BJ (cell line): ENCODE data around the gene FAIM2. TPM values are rescaled to one million over a fixed set of nuclear protein-coding genes. Genes with fewer than 3 reads are reported as not detected.

ENCODE experiments used
- CTCF ChIA-PET: fragments of 350-600 bp; formaldehyde crosslinking; extraction: SDS; loops from one replicate; lab custom pipeline; 2021; ENCODE audit warnings: antibody characterized with exemption, inconsistent platforms; lab: Yijun Ruan, JAX
- POLR2A ChIA-PET: fragments of 300-600 bp; sonication (Branson Sonifier 250); formaldehyde crosslinking; extraction: SDS; loops from one replicate; lab custom pipeline; 2021; ENCODE audit warnings: antibody characterized with exemption; lab: Charles Lee
- DNase-seq: peaks from one replicate; pipeline ENCODE4 v3.0.0-alpha.2; 2011; ENCODE audit warnings: low read depth
- H3K27me3 ChIP-seq: 2 replicates; pipeline ENCODE4 v1.6.0; 2011; ENCODE audit warnings: low read length; ENCODE audit not compliant: control insufficient read depth, insufficient read depth
- H3K36me3 ChIP-seq: 2 replicates; pipeline ENCODE4 v1.5.1; 2011; ENCODE audit warnings: low read length; ENCODE audit not compliant: control insufficient read depth, insufficient read depth
- H3K4me3 ChIP-seq: 2 replicates; pipeline ENCODE4 v1.5.1; 2011; ENCODE audit warnings: low read depth, mild to moderate bottlenecking, control low read depth, low read length
- polyA plus RNA-seq: library from polyadenylated mRNA; depleted of rRNA; stranded (reverse); fragments of >200 nt; gene quantifications from 2 replicates; pipeline ENCODE4 v1.2.3, GENCODE V29; 2011
- TF ChIP-seq, protein P1 (sequence below): IDR thresholded peaks from 2 replicates; pipeline ENCODE4 v1.5.1; 2011; ENCODE audit warnings: low read depth, mild to moderate bottlenecking, control low read depth, inconsistent platforms, low read length, moderate library complexity; ENCODE audit not compliant: insufficient read depth

FAIM2 gene
- polyA plus RNA-seq, 1 experiment: 3.6 TPM

DNA sequence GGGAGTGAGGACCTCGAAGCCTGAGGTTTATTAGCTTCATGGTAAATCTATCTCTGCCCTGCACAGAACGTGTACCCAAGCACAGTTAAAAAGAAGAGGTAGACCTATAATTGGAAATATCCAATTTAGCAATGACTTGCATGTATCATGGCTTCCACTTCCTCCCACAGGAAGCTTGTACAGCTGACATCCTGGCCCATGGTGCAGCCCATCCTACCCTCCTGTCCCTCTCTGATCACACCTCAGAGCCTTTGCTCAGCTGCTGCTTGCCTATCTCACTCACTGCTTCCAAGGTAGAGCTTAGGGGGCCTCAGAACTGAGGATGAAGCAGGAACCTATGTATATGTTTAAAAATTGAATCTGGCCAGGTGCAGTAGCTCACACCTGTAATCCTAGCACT lies 56.5 kb downstream of the FAIM2 start:
- TF ChIP-seq, protein P1, sequence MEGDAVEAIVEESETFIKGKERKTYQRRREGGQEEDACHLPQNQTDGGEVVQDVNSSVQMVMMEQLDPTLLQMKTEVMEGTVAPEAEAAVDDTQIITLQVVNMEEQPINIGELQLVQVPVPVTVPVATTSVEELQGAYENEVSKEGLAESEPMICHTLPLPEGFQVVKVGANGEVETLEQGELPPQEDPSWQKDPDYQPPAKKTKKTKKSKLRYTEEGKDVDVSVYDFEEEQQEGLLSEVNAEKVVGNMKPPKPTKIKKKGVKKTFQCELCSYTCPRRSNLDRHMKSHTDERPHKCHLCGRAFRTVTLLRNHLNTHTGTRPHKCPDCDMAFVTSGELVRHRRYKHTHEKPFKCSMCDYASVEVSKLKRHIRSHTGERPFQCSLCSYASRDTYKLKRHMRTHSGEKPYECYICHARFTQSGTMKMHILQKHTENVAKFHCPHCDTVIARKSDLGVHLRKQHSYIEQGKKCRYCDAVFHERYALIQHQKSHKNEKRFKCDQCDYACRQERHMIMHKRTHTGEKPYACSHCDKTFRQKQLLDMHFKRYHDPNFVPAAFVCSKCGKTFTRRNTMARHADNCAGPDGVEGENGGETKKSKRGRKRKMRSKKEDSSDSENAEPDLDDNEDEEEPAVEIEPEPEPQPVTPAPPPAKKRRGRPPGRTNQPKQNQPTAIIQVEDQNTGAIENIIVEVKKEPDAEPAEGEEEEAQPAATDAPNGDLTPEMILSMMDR: no peak
- CTCF ChIA-PET: interaction anchor here (0.7 to 7.0 kb wide), 2 partner anchors 18 to 106 kb away, joined by 3 to 37 read pairs; partner anchors contain the start of gene TMBIM6
- no peak for DNase-seq

DNA sequence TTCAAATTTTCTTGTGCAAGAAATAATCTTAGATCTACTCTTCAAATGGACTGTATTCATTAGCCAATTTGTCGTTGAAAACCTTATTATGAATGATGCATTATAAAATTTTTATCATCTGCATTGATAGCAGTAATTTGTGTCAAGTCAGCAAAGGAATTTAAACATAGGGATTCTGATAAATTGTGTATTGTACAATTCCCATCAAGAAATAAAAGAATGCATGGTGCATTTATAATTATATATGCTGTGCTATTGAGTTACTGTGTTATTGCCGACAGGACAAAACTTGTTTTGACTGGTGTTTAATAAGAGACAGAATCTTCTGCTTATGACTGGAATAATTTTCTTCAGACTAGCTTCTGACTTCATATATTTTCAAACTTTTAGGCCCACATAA lies 57.7 kb downstream of the FAIM2 start:
- no peak overlapping the region for H3K4me3 ChIP-seq
- ChIA-PET POLR2A (no interaction called here), CTCF (interaction anchor here (7.0 kb wide), 1 partner anchor 19 kb away, joined by 37 read pairs; no protein-coding TSS in a partner anchor)
- TF ChIP-seq, protein P1: no peak
- H3K27me3 ChIP-seq: peaks cover 11% of the 10 kb centered on the region
- H3K36me3 ChIP-seq: no peaks in the 10 kb centered on the region
- no peak for DNase-seq

More for the DNA sequence above, 56.5 kb downstream of the FAIM2 start:
- POLR2A ChIA-PET: no interaction called here
- Histone ChIP-seq H3K27me3 (peaks cover 13% of the 10 kb centered on the region), H3K4me3 (no peak overlapping the region), H3K36me3 (no peaks in the 10 kb centered on the region)

DNA sequence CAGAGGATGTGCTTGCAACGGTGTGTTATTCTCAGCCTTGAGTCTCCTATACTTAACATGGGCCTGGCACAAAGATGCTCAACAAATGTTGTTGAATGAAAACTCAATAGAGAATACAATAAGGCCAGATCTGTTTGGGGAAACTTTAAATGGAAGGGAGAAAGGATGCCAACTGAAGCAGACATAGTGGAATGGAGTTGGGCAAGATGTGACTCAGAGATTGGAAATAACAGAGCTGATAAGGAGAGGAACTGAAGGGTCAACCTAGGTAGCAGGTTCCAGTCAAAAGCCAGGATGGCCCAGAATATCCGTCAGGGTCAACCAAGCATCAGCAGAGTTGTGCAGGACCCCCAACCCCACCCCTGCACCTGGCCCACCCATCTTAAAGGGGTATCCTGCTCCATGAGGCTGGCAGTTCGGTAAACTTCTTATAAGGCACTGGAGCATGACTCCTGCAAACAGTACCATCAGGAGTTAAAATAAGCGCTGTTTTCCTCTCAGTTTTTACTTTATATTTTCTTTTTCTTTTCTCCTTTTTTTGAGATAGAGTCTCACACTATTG lies 59.7 kb downstream of the FAIM2 start:
- no peak for DNase-seq
- no peak overlapping the region for H3K4me3 ChIP-seq
- ChIA-PET CTCF (interaction anchor here (1.1 to 7.0 kb wide), 3 partner anchors 21 to 66 kb away, joined by 3 to 37 read pairs (median 7); no protein-coding TSS in a partner anchor), POLR2A (no interaction called here)
- TF ChIP-seq, protein P1: no peak
- H3K36me3 ChIP-seq: no peaks in the 10 kb centered on the region
- peaks cover 5% of the 10 kb centered on the region for H3K27me3 ChIP-seq

DNA sequence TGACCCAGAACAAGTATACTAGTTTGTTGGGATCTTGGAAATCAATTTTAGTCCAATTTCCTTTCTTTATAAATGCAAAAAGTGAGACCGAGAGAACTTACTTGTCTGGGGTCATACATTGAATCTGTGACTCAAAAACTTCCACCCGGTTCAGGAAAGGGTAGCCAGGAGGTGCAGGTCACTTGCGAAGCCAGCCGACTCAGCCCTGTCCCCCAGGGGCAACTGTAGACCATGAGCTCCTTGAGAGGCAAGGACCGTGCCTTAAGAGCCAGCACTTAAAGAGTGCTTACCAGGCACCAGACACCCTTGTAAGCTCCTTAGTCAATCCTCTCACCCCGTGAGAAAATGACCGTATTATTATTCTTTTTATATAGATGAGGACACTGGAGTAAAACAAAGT lies 60.3 kb downstream of the FAIM2 start:
- H3K4me3 ChIP-seq: peak overlapping the region; percentile 80
- ChIA-PET POLR2A (interaction anchor here (0.6 to 0.9 kb wide), 2 partner anchors 15 to 1058 kb away, joined by 3 to 15 read pairs; partner anchors contain the start of gene NCKAP5L), CTCF (interaction anchor here (1.0 to 7.0 kb wide), 4 partner anchors 8 to 65 kb away, joined by 3 to 37 read pairs (median 5); no protein-coding TSS in a partner anchor)
- TF ChIP-seq, protein P1: no peak
- H3K27me3 ChIP-seq: peaks cover 5% of the 10 kb centered on the region
- H3K36me3 ChIP-seq: no peaks in the 10 kb centered on the region
- no peak for DNase-seq

DNA sequence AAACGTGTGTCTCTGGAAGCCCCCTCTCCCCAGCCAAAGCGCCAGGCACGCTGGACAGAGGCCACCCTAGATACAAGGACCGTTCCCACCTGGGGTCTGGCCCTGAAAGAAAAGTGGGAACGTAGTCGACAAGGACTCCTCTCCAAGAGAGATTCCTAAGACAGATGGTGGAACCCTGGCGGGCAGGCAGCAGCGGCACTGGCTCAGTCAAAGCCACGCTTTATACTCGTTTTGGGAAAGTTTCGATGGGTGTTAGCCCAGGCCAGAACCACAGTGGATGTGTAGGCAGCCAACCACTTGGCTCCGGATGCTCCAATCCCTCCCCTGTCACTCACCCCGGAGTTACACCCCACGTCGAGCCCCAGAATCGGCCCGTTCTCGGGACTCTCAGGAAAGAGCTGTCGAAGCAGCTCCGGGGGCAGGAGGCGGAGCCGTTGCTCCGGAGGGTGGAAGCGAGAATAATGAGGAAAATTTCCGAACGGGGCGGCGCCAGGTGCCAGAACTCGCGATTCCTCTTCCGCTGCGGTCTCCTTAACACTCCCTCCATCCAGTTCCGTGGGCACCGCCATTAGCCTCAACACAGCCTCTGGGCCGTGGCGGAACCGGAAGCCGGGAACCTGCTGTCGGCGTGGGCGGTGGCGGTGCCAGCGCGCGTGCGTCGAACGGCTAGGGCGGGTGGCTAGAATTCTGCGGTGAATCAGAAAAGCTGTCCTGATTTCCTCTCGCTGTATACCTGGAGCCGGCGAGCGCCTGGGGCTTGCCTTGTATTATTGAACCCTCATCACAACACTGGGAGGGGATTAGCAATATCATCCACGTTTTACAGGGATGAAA lies 61.0 kb downstream of the FAIM2 start, which contains the start of gene BCDIN3D:
Gene BCDIN3D (minus strand): TSS at position 588 of the 834 bp plus-strand sequence. CDS start 19 bp downstream, at position 569.
- CTCF ChIA-PET: interaction anchor here (1.0 to 7.0 kb wide), 4 partner anchors 8 to 65 kb away, joined by 3 to 37 read pairs (median 5); no protein-coding TSS in a partner anchor
- Histone ChIP-seq H3K36me3 (no peaks in the 10 kb centered on the region), H3K4me3 (peak within 1 kb of the TSS; percentile 80), H3K27me3 (no peaks in the 10 kb centered on the region)
- DNase-seq: peak; percentile 52
- POLR2A ChIA-PET: interaction anchor here (0.6 to 0.9 kb wide), 4 partner anchors 11 to 1057 kb away, joined by 3 to 15 read pairs (median 4); partner anchors contain the start of gene NCKAP5L
- TF ChIP-seq, protein P1: no peak
